Body of pancreas (tissue), 4 donors: ENCODE data around the gene PEX11A. TPM values are rescaled to one million over a fixed set of nuclear protein-coding genes. Genes with fewer than 3 reads are reported as not detected.

Source experiments
- ATAC-seq: fragments of 150-250 bp; one replicate; pipeline ENCODE4 v1.9.1; 2016
- DNase-seq, 4 donors: peaks; one replicate each; pipeline ENCODE4 v3.0.0-alpha.2; 2019
- H3K27ac ChIP-seq, 4 donors: fragments of 200-600 bp; sonication (generic); 1 replicate in 3 of 4; 2 replicates in 1 of 4; pipeline versions ENCODE4 v1.5.1 to v1.6.1; 2016 to 2019; ENCODE audit warnings: mild to moderate bottlenecking in 1 of 4, mixed read lengths in 1 of 4, moderate library complexity in 1 of 4
- H3K27me3 ChIP-seq, 2 donors: fragments of 200-600 bp; sonication (generic); one replicate each; pipeline ENCODE4 v1.6.0; 2016; ENCODE audit warnings: mild to moderate bottlenecking in 1 of 2
- H3K36me3 ChIP-seq, 2 donors: fragments of 200-600 bp; sonication (generic); replicated peaks in 1 of 2; 2 replicates each; pipeline ENCODE4 v1.5.1; 2016; ENCODE audit warnings: low read depth in 2 of 2; ENCODE audit not compliant: insufficient read depth in 1 of 2
- H3K4me1 ChIP-seq: fragments of 200-600 bp; sonication (generic); one replicate; pipeline ENCODE4 v1.6.0; 2016
- H3K4me3 ChIP-seq, 2 donors: fragments of 200-600 bp; sonication (generic); 1 replicate in 1 of 2; 2 replicates in 1 of 2; pipeline ENCODE4 v1.5.1; 2016 to 2019
- H3K9me3 ChIP-seq, 3 donors: fragments of 200-600 bp; sonication (generic); 1 replicate in 2 of 3; 2 replicates in 1 of 3; pipeline ENCODE4 v1.5.1; 2016
- CTCF ChIP-seq, 7 experiments: fragments of 450-650 bp in 4 of 7; fragments of 200-600 bp in 3 of 7; sonication (generic) in 3 of 7; IDR thresholded peaks; one replicate each; pipeline ENCODE4 v1.5.1; 2016 to 2019; ENCODE audit warnings: antibody characterized with exemption in 7 of 7
- POLR2A ChIP-seq, 3 donors: fragments of 450-650 bp; IDR thresholded peaks; one replicate each; pipeline ENCODE4 v1.6.1; 2016; ENCODE audit warnings: antibody characterized with exemption in 3 of 3, mild to moderate bottlenecking in 2 of 3
- WGBS, 2 donors: methylation state at CpG; one replicate each; pipeline ENCODE4 v1.1.5; 2017; 5-methylcytosine and 5-hydroxymethylcytosine counted together
- intact Hi-C: fragments of 100-400 bp; cut with DNase I; formaldehyde crosslinking; loops from one replicate; pipeline ENCODE4 v1.15.1; 2023
- total RNA-seq, 2 donors: library from RNA; depleted of rRNA; stranded (reverse); fragments of >200 nt; gene quantifications; one replicate each; pipeline ENCODE4 v1.1.0, GENCODE V29; 2016

The PEX11A gene
- total RNA-seq, 2 donors from 2014 or later = 14.5 to 25.1 TPM

GRCh38 chr15:89714775-89715174, 24.2 kb upstream of the PEX11A start:
- Histone ChIP-seq H3K4me1 (no peaks in the 10 kb centered on the region), H3K36me3 (no peaks in the 10 kb centered on the region), H3K4me3 (no peak overlapping the region), H3K27ac (no peak overlapping the region), H3K9me3 (no peaks in the 10 kb centered on the region), H3K27me3 (no peaks in the 10 kb centered on the region)
- no peak for TF ChIP-seq POLR2A (IDR thresholded peaks at IDR 0.05)
- no peak for TF ChIP-seq CTCF (IDR thresholded peaks at IDR 0.05)
- 74 to 85% methylated on average over 2 of the region's 2 CpGs for WGBS, 2 donors
- intact Hi-C loops = no loop called here
- DNase-seq = no peak
- no peak for ATAC-seq

- no peak overlapping the region for H3K4me3 ChIP-seq
- WGBS, 2 donors = 13 to 29% methylated on average over 1 of the region's 1 CpG
- intact Hi-C loops = no loop called here
- H3K4me1 ChIP-seq = no peaks in the 10 kb centered on the region
- no peaks in the 10 kb centered on the region for H3K36me3 ChIP-seq
- no peak overlapping the region for H3K27ac ChIP-seq
- no peaks in the 10 kb centered on the region for H3K27me3 ChIP-seq
- H3K9me3 ChIP-seq = no peaks in the 10 kb centered on the region
- ATAC-seq (no peak), DNase-seq (no peak)
- TF ChIP-seq CTCF (IDR thresholded peaks at IDR 0.05) = no peak
- no peak for TF ChIP-seq POLR2A (IDR thresholded peaks at IDR 0.05)
Observed at GRCh38 chr15:89707577-89707976, 17.0 kb upstream of the PEX11A start.

- Histone ChIP-seq H3K36me3 (no peaks in the 10 kb centered on the region), H3K4me1 (no peaks in the 10 kb centered on the region), H3K9me3 (no peaks in the 10 kb centered on the region), H3K27ac (no peak overlapping the region), H3K27me3 (no peaks in the 10 kb centered on the region), H3K4me3 (no peak overlapping the region)
- intact Hi-C loops = no loop called here
- TF ChIP-seq POLR2A (IDR thresholded peaks at IDR 0.05) (no peak), CTCF (IDR thresholded peaks at IDR 0.05) (no peak)
- ATAC-seq = no peak
- DNase-seq = no peak
Observed at GRCh38 chr15:89704411-89704810, 13.9 kb upstream of the PEX11A start.

- DNase-seq (no peak), ATAC-seq (no peak)
- Histone ChIP-seq H3K9me3 (no peaks in the 10 kb centered on the region), H3K4me1 (peaks cover 4% of the 10 kb centered on the region), H3K36me3 (no peaks in the 10 kb centered on the region), H3K27me3 (no peaks in the 10 kb centered on the region), H3K4me3 (no peak overlapping the region), H3K27ac (no peak overlapping the region)
- no peak for TF ChIP-seq CTCF (IDR thresholded peaks at IDR 0.05)
- 85 to 88% methylated on average over 1 of the region's 1 CpG for WGBS, 2 donors
- intact Hi-C loops = loop anchor here (10.0 kb wide), 1 partner anchor 50 kb away; no protein-coding TSS in a partner anchor
Observed at GRCh38 chr15:89695198-89695597, 4.6 kb upstream of the PEX11A start.

- Histone ChIP-seq H3K4me3 (no peak overlapping the region), H3K4me1 (peaks cover 15% of the 10 kb centered on the region), H3K27me3 (no peaks in the 10 kb centered on the region), H3K27ac (no peak overlapping the region), H3K9me3 (no peaks in the 10 kb centered on the region), H3K36me3 (no peaks in the 10 kb centered on the region)
- TF ChIP-seq CTCF (IDR thresholded peaks at IDR 0.05) (no peak), POLR2A (IDR thresholded peaks at IDR 0.05) (no peak)
- no peak for DNase-seq
- 81 to 85% methylated on average over 1 of the region's 1 CpG for WGBS, 2 donors
- ATAC-seq = no peak
- intact Hi-C loops = loop anchor here (10.0 kb wide), 1 partner anchor 49 kb away; no protein-coding TSS in a partner anchor
Observed at GRCh38 chr15:89693696-89694095, 3.1 kb upstream of the PEX11A start.
